CD4-positive, alpha-beta T cell treated with Interleukin-6 at 100 ng/mL for 8 hours (primary cell): ENCODE data around the gene TCEAL4.
"Not testable (repeated sequence)": the region's sequence is repeated elsewhere in the genome, so short reads cannot be mapped to it uniquely, and the experiment has no call there.

Source experiments
- DNase-seq: peaks from one replicate; pipeline ENCODE4 v3.0.0-alpha.2; 2020; ENCODE audit warnings: mixed read lengths, low spot score

Gene TCEAL4

DNA sequence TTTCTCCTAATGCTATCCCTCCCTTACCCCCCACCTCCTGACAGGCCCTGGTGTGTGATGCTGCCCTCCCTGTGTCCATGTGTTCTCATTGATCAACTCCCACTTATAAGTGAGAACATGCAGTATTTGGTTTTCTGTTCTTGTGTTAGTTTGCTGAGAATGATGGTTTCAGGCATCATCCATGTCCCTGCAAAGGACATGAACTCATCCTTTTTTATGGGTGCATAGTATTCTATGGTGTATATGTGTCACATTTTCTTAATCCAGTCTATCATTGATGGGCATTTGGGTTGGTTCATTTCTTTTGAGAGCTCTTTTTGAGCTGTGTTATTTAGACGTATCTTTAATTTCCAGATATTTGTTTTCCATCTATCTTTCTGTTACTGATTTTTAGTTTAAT lies 7.0 kb downstream of the TCEAL4 start:
- DNase-seq, result not testable (repeated sequence)

DNA sequence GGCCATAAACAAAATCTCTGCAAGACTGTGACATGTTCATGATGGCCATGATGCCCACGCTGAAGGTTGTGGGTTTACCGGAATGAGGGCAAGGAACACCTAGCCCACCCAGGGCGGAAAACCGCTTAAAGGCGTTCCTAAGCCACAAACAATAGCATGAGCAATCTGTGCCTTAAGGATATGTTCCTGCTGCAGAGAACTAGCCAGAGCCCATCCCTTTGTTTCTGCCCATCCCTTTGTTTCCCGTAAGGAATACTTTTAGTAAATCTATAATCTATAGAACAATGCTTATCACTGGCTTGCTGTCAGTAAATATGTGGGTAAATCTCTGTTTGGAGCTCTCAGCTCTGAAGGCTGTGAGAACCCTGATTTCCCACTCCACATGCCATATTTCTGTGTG lies 9.9 kb downstream of the TCEAL4 start:
- not testable (repeated sequence) for DNase-seq

DNA sequence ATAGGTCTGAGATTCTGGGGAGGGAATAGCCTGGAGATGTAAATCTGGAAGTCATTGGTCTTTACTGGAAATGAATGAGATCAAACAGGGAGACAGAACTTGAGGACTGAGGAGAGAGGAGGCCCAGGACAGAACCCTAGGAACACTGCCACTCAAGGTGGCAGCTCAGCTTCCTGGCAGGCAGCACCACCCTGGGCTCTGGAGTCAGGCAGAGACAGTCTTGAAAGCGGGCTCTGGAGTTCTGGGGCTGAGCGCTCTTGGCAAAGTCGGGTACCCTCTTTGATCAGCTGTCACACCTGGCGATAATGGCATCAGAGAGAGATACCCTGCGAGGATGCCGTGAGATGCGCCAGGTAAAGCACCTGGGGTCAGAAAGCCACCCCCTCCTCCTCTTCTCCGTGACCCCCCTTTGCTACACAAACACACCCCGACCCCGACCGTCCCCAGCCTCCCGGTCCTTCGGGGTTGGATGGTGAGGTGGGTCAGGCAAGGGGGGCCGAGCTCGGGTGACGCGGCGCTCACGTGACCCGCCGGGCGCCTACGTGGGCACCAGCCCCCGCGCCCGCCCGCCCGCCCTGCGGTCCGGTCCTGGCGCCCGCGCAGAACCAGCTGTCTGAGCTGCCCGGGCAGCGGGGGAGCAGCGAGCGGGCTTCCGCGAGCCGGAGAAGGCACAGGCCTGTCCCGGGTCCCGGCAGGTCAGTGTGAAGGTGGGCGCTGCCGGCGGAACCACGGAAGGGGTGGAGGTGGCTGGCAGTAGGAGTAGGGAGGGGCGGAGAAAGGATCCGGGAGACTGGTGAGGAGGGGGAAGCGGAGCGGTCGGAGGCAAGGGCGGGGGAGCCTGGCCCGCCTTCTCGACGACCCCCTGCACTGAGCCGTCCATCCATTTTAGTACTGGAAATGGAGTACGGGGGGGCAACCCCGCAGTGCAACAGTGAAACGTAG lies 22.3 kb downstream of the TCEAL4 start, which contains the start of gene TCEAL3:
TSS of gene TCEAL3 (plus strand) at position 600 of the 942 bp plus-strand sequence. CDS start 1,102 bp downstream, outside the sequence.
- peak; percentile 22 for DNase-seq

DNA sequence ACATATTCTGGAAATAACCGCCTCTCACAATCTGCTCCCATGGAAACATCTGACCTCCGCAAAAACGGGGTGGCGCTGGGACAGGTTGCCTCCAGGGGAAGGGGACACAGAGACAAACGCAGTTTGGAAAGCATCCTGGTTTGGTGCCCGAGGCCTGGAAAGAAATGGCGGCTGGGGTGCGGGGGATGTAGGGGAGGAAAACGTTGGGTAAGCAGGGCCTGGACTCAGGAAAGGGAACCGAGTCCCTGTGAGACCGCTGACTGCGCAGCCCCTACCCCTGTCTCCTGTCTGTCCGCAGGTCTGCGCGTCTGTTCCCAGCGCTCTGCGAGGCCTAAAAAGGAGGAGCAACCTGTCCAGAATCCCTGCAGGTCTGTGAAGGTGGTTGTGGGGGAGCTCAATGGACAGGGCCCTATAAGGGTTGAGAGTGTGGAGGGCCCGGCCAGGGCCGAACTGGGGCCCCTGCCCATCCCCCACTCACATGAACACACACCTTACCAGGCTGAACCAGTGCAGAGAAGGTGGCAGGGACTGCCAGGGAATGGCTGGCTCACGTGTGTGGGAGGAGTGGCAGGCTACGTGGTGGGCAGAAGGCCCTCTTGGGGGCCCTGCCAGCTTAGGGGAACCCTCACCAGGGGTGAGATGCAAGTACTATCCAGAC lies 23.1 kb downstream of the TCEAL4 start:
- no peak for DNase-seq

DNA sequence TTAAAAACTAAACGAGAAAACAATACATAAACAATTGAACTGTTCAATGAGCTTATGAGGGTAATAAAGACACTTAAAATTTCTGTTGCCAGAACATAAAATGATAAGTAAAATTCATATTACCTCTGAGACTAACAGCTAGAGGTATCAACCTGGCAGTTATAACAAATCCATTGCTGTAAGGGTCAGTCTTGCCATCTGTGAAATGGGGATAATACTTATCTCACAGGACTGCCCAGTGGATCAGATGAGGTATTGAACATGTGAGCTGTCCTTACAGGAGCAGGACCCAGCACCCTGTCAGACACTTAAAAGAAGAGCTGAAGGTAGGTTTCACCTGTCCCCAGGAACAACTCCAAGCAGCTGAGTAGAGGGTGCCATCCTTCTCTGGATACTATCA lies 25.0 kb downstream of the TCEAL4 start:
- no peak for DNase-seq

DNA sequence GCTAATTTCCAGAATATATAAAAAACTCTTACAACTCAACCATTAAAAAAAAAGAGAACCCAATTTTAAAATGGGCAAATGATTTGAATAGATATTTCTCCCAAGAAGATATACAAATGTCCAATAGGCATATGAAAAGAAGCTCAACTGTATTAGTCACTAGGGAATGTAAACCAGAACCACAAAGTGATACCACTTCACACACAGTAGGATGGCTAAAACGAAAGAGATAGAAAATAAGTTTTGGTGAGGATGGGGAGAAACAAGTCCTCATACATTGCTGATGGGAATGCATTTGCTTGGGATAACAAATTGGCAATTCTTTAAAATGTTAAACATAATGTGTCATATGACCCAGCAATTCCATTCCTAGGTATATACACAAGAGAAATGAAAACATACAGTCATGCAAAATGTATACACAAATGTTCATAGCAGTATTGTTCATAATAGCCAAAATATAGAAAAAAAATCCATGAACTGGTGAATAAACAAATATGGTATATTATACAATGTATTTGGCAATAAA lies 28.1 kb downstream of the TCEAL4 start:
- no peak for DNase-seq

DNA sequence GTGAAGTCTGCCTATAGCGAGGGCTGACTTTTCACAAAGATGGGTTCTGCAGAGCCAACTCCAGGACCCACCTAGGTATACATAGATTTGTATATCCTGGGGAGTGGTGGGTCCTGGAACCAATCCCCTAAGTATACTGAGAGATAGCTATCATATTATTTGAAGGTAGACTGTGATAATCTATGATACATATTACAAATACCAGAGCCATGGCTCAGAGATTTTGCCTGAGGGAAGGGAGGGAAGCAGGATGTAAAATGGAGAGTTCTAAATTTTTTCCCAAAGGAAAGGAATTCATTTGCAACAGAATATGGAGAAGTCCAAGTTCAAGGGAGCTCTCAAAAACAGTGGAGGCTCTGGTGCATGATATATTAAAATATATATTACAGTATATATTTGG lies 29.7 kb downstream of the TCEAL4 start:
- DNase-seq, result no peak

DNA sequence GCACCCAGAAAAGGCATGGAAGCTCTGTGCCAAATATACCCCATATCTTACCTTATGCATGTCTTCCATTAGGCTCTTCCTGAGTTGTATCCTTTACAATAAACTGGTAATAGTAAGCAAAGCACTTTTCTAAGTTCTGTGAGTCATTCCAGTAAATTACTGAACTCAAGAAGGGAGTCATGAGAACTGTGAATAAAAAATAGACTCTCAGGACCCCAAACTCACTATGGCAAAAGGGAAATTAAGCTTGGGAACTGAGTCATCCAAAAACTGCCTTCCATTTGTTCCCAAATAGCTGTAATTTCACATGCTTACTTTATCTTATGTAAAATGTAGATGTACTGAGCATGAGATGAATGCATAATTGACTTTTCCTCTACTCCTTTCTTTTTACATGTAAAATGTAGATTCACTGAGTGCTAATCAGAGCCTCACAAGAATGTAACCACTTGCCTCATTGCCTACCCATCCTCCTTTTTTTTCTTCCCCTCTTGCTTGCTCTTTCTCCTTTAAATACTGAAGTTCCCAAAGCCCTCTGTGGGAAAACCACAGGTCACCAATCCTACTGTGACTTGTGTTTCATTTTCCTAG lies 30.6 kb downstream of the TCEAL4 start:
- DNase-seq, result no peak

DNA sequence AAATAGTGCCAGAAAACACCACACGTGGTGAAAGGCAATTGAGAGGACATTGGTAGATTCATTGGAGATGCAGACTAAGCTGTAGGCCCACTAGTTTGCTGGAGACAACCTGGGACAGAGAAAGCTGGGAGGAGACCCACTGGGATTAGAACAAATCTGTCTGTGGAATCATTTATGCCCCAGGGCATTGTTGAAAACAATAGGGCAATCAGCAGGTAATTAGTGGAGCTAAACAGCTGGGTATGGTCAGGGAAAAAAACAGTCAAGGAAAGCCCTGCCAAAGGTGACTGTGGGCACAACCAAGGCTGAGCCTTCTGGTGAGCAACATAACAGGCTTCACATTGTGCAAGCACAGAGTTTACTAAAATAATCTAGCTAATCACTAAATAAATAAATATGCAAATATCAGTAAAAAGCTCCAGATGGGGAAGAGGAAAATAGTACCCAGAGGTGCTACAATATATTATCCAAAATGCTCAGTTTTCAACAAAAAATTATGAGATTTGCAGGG lies 31.4 kb downstream of the TCEAL4 start:
- DNase-seq, result no peak

DNA sequence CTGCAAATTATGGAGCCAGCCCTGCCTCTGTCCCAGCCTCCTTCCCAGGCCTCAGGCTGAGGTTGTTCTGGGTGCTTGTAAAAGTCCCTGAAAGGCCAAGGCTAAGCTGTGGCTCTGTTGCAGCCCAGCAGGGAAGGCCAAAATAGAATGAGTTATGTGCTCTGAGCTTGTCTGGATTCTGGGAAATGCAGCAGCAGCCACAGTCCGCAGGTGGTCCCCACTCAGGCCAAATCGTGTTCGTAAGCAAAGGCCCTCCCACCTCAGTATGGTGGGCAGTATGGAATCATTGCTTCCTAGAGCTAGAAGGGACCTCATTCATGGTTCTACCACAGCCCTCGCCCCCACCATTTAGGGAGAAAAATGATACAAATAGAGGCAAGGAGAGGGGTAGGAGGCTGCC lies 38.8 kb downstream of the TCEAL4 start:
- no peak for DNase-seq

DNA sequence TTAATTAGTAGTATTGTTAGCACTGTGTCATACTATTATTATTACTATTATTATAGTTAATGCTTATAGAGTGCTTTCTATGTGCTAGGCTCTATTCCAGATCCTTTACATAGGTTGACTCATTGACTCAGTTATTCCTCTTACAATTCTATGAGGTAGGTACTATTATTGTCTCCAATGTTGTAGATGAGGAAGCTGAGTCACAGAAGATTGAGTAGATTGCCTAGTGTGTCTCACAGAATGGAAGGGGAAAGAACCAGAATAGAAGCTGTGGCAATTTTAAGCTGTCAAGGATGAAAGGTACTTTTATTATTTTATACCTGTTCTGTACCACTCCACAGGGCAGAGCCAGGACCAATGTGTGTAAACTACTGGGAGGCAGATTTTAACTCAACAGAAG lies 41.5 kb downstream of the TCEAL4 start:
- no peak for DNase-seq

DNA sequence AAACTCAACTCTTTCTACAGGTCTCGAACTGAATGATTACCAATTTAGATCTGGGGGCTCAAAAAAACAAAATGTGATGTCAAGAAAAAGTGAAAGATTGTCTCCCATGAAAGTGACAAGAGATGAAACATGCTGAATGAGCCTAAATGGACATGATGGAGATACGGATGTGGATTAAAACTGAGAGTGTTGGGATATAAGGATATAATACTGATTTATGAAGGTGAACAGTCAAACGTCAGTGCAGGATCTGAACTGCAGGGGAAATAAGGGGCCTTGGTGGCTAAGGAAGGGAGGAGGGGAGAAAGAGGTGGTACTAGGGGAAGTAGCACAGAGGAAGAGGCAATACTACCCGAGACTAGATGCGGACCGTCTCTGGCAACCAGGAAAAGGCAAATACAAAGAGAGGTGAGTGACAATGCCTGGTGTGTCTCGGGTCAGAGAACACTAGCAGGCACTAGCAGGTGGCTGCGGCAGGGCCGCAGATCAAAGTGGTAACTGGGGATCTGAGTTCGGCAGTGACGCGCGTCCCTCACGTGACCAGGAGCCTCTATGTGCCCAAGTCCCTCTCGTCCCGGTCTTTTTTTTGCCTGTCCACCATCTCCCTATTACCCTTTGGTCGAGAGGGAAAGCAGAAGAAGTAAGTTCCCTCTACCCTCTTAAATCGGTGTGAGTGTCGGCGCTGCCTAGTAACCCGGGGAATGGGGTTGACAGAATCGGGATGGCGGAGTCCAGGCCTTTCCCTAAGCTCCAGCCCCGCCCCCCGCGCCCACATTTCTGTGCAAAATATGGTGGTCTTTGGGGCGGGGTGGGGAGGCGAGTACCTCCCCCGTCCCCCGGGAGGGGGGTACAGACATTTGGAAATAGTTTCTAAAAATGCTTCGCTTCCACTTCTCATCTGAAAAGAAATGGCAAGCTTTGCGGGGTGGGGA lies 43.3 kb downstream of the TCEAL4 start, which contains the start of gene TCEAL1:
TSS of gene TCEAL1 (plus strand) at position 590 of the 932 bp plus-strand sequence. CDS start 942 bp downstream, outside the sequence.
- DNase-seq, result peak; percentile 8

DNA sequence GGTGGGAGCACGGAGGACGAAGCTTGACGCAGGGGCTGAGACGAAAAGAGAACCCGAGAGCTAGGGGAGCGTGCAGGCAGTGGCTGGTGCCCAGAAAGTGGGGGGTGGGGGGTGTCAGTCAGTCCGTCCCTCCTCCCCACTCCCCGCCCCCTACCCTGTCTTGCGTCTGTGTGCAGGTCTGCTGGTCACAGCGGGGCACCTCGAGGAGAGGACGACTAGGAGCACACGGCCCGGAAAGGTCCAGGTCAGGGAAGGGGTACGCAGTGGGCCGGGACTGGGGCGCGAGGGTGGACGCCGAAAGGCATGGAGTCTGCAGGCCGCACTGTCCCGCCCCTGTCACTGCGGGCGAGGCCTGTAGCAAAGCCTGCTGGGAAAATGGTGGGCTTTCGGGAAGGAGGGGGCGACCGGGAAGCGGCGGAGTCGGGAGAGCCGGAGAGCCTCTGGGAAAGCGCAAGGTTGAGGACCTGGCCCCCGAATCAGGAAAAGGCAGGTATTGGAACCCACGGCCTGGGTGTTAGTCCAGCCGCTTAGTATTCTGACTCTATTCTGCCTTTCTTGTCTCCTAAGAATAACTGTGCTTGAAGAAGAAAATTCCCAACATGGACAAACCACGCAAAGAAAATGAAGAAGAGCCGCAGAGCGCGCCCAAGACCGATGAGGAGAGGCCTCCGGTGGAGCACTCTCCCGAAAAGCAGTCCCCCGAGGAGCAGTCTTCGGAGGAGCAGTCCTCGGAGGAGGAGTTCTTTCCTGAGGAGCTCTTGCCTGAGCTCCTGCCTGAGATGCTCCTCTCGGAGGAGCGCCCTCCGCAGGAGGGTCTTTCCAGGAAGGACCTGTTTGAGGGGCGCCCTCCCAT lies 44.2 kb downstream of the TCEAL4 start:
- DNase-seq, result no peak

DNA sequence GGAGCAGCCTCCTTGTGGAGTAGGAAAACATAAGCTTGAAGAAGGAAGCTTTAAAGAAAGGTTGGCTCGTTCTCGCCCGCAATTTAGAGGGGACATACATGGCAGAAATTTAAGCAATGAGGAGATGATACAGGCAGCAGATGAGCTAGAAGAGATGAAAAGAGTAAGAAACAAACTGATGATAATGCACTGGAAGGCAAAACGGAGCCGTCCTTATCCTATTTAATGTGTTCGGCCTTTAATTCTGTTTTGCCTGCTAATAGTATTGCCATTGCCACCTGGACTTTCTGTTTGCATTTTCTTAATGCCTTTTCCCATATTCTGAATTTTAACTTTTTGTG lies 44.8 kb downstream of the TCEAL4 start:
- no peak for DNase-seq

DNA sequence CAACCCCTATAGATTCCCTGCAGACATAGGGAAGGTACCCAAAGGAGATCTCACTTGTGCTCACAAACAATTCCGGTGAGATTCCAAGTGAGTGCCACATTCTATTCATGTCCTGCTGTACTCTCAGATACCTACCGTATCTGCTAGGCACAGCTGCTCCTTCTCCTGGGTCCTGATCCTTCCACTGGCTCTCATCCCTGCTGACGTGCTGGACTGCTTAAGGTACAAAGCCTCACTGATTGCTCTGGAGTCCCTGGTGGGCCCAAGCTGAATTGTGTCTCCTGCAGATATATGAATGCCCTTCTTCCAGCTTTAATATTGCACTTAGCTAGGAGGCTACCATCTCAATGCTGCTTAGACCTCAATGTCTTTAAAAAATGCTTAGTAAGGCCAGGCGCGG lies 45.8 kb downstream of the TCEAL4 start:
- DNase-seq, result no peak

DNA sequence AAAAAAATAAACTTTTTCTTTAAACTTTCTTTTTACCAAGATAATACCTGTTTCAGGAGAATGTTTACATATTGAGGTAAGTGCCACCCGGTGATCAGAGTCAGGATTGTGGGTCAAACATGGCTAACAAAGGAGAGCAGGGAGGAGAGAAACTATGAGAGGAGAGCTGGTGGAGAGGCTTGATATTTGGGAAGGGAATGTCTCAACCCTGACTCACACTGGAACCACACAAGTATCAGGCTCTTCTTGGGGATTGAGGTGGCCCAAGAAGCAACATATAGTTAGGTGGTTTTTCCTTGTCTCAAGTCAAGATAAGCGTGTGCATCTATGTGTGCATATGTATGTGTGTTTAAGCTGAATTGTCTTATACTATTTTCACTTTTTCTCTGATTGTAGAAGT lies 50.1 kb downstream of the TCEAL4 start:
- no peak for DNase-seq
